HG03565 (cell line): Measurements from ENCODE around the gene MT1E.
"Not testable (repeated sequence)": the region's sequence is repeated elsewhere in the genome, so short reads cannot be mapped to it uniquely, and the experiment has no call there.

Source experiments
- ATAC-seq: cut with Tn5 transposase; IDR thresholded peaks from one replicate; pipeline ENCODE4 v1.9.1; 2021; ENCODE audit warnings: mild to moderate bottlenecking, moderate library complexity; ENCODE audit not compliant: unreplicated experiment

The MT1E gene

GRCh38 chr16:56643080-56643778, 17.6 kb downstream of the MT1E start:
- ATAC-seq = no peak

- no peak for ATAC-seq
Measured at GRCh38 chr16:56643833-56644232, 18.3 kb downstream of the MT1E start.

- no peak for ATAC-seq
Measured at GRCh38 chr16:56645311-56645710, 19.7 kb downstream of the MT1E start.

GRCh38 chr16:56645838-56646237, 20.3 kb downstream of the MT1E start:
- no peak for ATAC-seq

- no peak for ATAC-seq
Measured at GRCh38 chr16:56647641-56648431, 22.3 kb downstream of the MT1E start.

- no peak for ATAC-seq
Measured at GRCh38 chr16:56649271-56649670, 23.7 kb downstream of the MT1E start.

- ATAC-seq = no peak
Measured at GRCh38 chr16:56649820-56650219, 24.2 kb downstream of the MT1E start.

- ATAC-seq = no peak
Measured at GRCh38 chr16:56651586-56651985, 26.0 kb downstream of the MT1E start, which contains the start of gene MT1B. MT1B (plus strand) TSS chr16:56651886; CDS start chr16:56651954, 68 bp downstream.

GRCh38 chr16:56652600-56652999, 27.0 kb downstream of the MT1E start:
- no peak for ATAC-seq

GRCh38 chr16:56653218-56653617, 27.6 kb downstream of the MT1E start:
- no peak for ATAC-seq

GRCh38 chr16:56657555-56658326, 32.2 kb downstream of the MT1E start, which contains the start of gene MT1F:
MT1F (plus strand) TSS chr16:56657959; CDS start chr16:56658059, 100 bp downstream.
- no peak for ATAC-seq

GRCh38 chr16:56658327-56658875, 32.8 kb downstream of the MT1E start:
- ATAC-seq = no peak

- ATAC-seq = no peak
Measured at GRCh38 chr16:56662357-56663354, 37.1 kb downstream of the MT1E start.

GRCh38 chr16:56664506-56664905, 38.9 kb downstream of the MT1E start:
- no peak for ATAC-seq

GRCh38 chr16:56665286-56666261, 40.0 kb downstream of the MT1E start:
- not testable (repeated sequence) for ATAC-seq

GRCh38 chr16:56667581-56668571, 42.3 kb downstream of the MT1E start, which contains the start of gene MT1G:
MT1G (minus strand) TSS chr16:56668065; CDS start chr16:56667993, 72 bp downstream.
- ATAC-seq = no peak
